Measurements from ENCODE around the gene SLC35F6. TPM values are rescaled to one million over a fixed set of nuclear protein-coding genes. Genes with fewer than 3 reads are reported as not detected.

The SLC35F6 gene
- polyA plus RNA-seq, 1 donor from 2014 or later = 10.8 TPM

GRCh38 chr2:26742048-26742770 is 21.9 kb upstream of the SLC35F6 start:
- no peaks in the 10 kb centered on the region for H4K20me1 ChIP-seq (ENCODE audit: insufficient read depth)
- no peak overlapping the region for H2AFZ ChIP-seq (ENCODE audit: low read depth, low read length)
- H3K4me2 ChIP-seq (ENCODE audit: low read length) = no peak overlapping the region
- no peak for TF ChIP-seq CTCF (IDR thresholded peaks at IDR 0.05; ENCODE audit: poor library complexity, severe bottlenecking)
- TF ChIP-seq EP300 (conservative IDR thresholded peaks at IDR 0.05; ENCODE audit: poor library complexity, severe bottlenecking) = no peak
- TF ChIP-seq SMC3 (conservative IDR thresholded peaks at IDR 0.05; ENCODE audit: poor library complexity) = no peak
- TF ChIP-seq TAF1 (IDR thresholded peaks at IDR 0.05; ENCODE audit: low read depth) = no peak
- TF ChIP-seq REST (IDR thresholded peaks at IDR 0.05; ENCODE audit: borderline replicate concordance) = no peak
- no peak for TF ChIP-seq MXI1 (conservative IDR thresholded peaks at IDR 0.05; ENCODE audit: poor library complexity, severe bottlenecking)
- H3K4me3 ChIP-seq (ENCODE audit: low read length) = no peak overlapping the region
- no peaks in the 10 kb centered on the region for H3K36me3 ChIP-seq (ENCODE audit: insufficient read depth, low read length)
- H3K9me3 ChIP-seq (ENCODE audit: low read length) = no peaks in the 10 kb centered on the region
- no peaks in the 10 kb centered on the region for H3K9me2 ChIP-seq (ENCODE audit: insufficient read depth, low read length)
- H3F3A ChIP-seq (ENCODE audit: insufficient read depth, low read length, poor library complexity, severe bottlenecking) = no peaks in the 10 kb centered on the region
- no peak overlapping the region for H3K27ac ChIP-seq (ENCODE audit: low read length)
- no peaks in the 10 kb centered on the region for H3K79me2 ChIP-seq (replicated peaks; ENCODE audit: insufficient read depth, low read length)
- no peak overlapping the region for H3K9ac ChIP-seq (ENCODE audit: low read length)
- no peaks in the 10 kb centered on the region for H3K27me3 ChIP-seq (ENCODE audit: insufficient read depth, low read depth, low read length)

GRCh38 chr2:26743852-26744251 is 20.2 kb upstream of the SLC35F6 start:
- Histone ChIP-seq H3K9ac (ENCODE audit: low read length) (no peak overlapping the region), H3K36me3 (ENCODE audit: insufficient read depth, low read length) (no peaks in the 10 kb centered on the region), H3K9me2 (ENCODE audit: insufficient read depth, low read length) (no peaks in the 10 kb centered on the region), H3K9me3 (ENCODE audit: low read length) (no peaks in the 10 kb centered on the region), H3K79me2 (replicated peaks; ENCODE audit: insufficient read depth, low read length) (no peaks in the 10 kb centered on the region), H2AFZ (ENCODE audit: low read depth, low read length) (no peak overlapping the region), H4K20me1 (ENCODE audit: insufficient read depth) (no peaks in the 10 kb centered on the region), H3K4me2 (ENCODE audit: low read length) (no peak overlapping the region), H3F3A (ENCODE audit: insufficient read depth, low read length, poor library complexity, severe bottlenecking) (no peaks in the 10 kb centered on the region), H3K4me3 (ENCODE audit: low read length) (no peak overlapping the region), H3K27ac (ENCODE audit: low read length) (no peak overlapping the region), H3K27me3 (ENCODE audit: insufficient read depth, low read depth, low read length) (no peaks in the 10 kb centered on the region)
- TF ChIP-seq REST (IDR thresholded peaks at IDR 0.05; ENCODE audit: borderline replicate concordance) = no peak
- TF ChIP-seq MXI1 (conservative IDR thresholded peaks at IDR 0.05; ENCODE audit: poor library complexity, severe bottlenecking) = no peak
- TF ChIP-seq POLR2AphosphoS5 (IDR thresholded peaks at IDR 0.05) = no peak
- no peak for TF ChIP-seq SMC3 (conservative IDR thresholded peaks at IDR 0.05; ENCODE audit: poor library complexity)
- TF ChIP-seq TAF1 (IDR thresholded peaks at IDR 0.05; ENCODE audit: low read depth) = no peak
- TF ChIP-seq RAD21 (conservative IDR thresholded peaks at IDR 0.05) = no peak
- TF ChIP-seq EP300 (conservative IDR thresholded peaks at IDR 0.05; ENCODE audit: poor library complexity, severe bottlenecking) = no peak
- TF ChIP-seq CTCF (IDR thresholded peaks at IDR 0.05; ENCODE audit: poor library complexity, severe bottlenecking) = no peak
- TF ChIP-seq EZH2 (IDR thresholded peaks at IDR 0.05; ENCODE audit: borderline replicate concordance, insufficient read depth, low read length, poor library complexity, severe bottlenecking) = no peak
